Dermis blood vessel endothelial cell (primary cell): ENCODE data around the gene SYNE3. TPM values are rescaled to one million over a fixed set of nuclear protein-coding genes. Genes with fewer than 3 reads are reported as not detected.

Experiments used
- DNase-seq: peaks from one replicate; pipeline ENCODE4 v3.0.0; 2010
- total RNA-seq: library from RNA; depleted of rRNA; stranded (reverse); fragments of >200 nt; gene quantifications from 2 replicates; pipeline ENCODE4 v1.2.3, GENCODE V29; 2014

Gene SYNE3
- total RNA-seq, 1 donor from 2014 or later: 15.5 TPM

- no peak for DNase-seq
Observed at GRCh38 chr14:95541346-95541745, 24.9 kb upstream of the SYNE3 start.

- no peak for DNase-seq
Observed at GRCh38 chr14:95540236-95540855, 23.9 kb upstream of the SYNE3 start.

DNA sequence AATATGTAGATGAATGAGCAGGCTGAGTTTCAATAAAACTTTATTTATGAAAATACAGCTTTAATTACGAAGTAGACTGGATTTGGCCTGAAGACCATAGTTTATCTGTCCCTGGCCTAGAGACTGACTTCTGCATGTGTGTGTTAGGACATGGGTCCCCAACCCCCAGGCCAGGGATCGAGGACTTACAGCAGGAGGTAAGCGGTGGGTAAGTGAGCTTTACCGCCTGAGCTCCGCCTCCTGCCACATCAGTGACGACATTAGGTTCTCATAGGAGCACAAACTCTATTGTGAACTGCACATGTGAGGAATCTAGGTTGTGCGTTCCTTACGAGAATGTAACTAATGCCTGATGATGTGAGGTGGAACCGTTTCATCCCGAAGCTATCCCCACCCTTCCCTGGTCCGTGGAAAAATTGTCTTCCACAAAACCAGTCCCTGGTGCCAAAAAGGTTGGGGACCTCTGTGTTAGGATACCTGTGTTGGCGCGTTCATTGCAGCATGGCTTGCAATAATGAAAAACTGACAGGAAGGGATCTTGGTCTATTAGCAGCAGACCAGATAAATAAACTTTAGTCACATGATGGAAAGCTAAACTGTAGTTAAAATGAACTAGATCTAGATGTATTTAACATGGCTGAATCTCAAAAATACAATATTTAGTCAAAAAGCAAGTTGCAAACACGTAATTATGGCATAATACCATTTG is 22.5 kb upstream of the SYNE3 start:
- no peak for DNase-seq

DNA sequence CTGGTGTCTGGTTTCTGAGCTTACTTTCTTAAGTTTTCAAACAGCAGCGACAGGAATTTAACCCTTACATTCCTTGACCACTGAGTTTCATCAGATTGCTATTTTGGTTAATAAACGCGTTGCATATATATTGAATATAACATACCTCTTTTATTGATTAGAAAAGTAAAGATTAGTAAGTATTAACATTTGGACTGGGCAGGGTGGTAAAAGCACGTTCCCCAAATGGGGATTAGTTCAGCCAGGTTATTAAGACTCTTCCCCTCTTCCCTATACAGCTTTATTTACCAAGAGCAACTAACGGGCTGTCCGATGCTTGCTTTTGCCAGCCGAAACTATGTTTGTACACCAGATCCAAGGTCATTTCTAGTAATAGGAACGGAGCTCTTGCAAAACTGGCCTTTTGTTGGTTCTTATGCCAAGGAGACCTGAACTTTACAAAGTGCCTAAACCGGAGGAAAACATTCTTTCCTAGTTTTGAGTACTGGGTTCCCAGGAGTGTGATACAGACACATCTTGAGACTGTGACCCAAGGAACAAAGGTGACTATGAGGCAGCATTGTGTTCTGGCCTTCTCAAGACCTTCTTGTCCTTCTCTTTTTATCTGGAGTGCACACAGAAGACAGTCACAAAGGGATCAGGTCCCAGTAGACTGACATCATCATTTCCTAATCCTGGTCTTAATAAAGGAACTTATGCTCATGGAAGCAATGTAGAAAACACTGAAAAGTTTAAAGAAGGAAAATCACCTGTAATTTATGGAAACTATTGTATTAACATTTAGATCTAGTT is 21.0 kb upstream of the SYNE3 start:
- peak; percentile 38 for DNase-seq

DNA sequence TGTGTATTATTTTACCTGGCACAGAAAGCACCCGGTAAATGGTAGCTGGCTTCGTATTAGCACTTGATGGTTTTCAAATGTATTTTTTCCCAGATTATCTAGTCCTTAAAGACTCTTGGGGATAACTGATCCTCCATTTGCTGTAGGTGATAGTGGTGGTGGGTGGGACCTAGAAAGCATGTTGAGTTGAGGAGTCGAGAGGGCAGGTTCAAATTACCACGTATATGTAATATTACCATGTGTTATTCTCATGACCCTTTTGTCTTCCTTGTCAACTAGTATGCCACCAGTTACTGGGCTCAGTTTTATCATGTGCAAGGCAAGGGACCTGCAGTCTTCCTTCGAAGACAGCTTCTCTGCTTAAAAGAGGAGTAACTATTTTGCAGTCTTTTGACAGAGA is 20.2 kb upstream of the SYNE3 start:
- no peak for DNase-seq

- DNase-seq: no peak
Observed at GRCh38 chr14:95536036-95536593, 19.7 kb upstream of the SYNE3 start.

- peak; percentile 43 for DNase-seq
Observed at GRCh38 chr14:95535226-95536021, 19.0 kb upstream of the SYNE3 start.

DNA sequence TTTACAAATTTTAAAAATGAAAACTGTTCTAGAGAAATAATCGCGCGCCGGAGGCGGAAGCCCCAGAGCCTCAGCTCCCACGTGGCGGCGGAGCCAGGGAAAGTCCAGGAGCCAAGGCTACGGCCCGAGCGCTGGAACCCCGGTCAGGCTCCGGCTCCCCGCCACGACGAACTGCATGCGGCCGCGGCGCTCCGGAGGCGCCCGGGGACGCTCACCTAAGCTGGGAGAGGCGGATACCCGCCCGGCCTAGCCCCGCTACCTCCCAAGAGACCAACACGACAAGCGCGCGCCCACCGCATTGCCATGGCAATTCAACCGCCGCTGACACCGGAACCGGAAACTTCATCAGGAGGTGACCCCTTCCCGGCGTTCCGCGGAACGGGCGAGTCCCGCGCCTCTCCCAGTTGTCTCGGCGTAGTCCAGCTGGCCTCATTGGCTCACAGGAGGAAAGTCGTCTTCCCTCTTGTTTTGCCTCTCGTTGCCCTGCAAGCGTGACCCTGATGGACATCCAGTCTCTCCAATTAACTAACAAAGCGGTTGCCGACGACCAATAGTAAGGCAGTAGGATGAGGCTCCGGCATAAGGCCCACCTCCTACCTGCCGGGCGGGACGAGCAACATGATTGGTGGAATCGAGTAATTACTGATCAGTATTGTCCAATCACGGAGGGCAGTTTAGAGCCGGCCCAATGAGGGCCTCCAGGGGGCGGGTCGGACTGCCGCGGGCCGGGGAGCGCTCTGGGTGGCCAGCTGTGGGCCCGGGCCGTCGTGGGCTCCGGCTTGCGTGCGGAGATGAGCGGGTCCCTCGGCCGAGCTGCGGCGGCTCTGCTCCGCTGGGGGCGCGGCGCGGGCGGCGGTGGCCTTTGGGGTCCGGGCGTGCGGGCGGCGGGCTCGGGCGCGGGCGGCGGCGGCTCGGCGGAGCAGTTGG is 18.1 kb upstream of the SYNE3 start, which contains the start of gene GLRX5:
Gene GLRX5 (plus strand): TSS at position 752 of the 927 bp plus-strand sequence. CDS start 40 bp downstream, at position 792.
- DNase-seq: peak; percentile 100

- no peak for DNase-seq
Observed at GRCh38 chr14:95533822-95534221, 17.4 kb upstream of the SYNE3 start.

GRCh38 chr14:95533391-95533821 is 17.0 kb upstream of the SYNE3 start:
- DNase-seq: peak; percentile 76

- DNase-seq: no peak
Observed at GRCh38 chr14:95531969-95532368, 15.5 kb upstream of the SYNE3 start.

- peak; percentile 57 for DNase-seq
Observed at GRCh38 chr14:95531473-95531872, 15.0 kb upstream of the SYNE3 start.

DNA sequence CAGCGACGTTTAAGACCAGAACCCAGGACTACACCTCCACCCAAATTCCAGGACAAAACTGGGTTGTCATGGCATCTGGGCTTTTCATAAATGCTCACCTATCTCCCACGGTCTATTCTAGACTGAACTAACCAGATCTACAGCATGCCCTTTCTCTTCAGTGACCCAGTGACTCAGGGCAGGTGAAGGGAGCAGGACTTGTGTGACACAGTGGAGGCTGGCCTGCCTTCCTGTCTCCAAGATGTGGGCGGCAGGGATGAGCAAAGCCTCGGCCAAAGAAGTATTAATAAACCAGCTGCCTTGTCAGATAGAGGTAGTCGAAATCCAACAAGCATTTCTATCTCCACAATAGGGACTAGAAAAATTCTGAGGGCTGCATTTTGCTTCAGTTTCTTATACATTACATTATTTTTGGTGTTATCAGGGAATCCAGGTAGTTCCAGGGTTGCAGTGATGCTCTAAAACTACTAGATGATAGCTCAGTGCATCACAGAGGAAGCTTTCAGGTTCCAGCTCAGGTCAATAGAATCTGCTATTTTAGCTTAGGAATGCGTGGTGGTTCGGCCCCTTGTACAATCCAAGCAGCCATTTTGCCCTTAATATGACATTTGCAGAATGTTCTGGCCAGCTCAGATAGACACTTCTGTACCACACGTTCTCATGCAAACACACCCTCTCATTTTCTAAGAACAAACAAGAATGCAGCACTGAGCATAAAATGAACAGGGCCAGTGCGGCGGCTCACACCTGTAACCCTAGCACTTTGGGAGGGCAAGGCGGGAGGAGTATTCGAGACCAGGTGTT is 14.2 kb upstream of the SYNE3 start:
- DNase-seq: no peak

GRCh38 chr14:95529216-95529615 is 12.8 kb upstream of the SYNE3 start:
- DNase-seq: no peak

DNA sequence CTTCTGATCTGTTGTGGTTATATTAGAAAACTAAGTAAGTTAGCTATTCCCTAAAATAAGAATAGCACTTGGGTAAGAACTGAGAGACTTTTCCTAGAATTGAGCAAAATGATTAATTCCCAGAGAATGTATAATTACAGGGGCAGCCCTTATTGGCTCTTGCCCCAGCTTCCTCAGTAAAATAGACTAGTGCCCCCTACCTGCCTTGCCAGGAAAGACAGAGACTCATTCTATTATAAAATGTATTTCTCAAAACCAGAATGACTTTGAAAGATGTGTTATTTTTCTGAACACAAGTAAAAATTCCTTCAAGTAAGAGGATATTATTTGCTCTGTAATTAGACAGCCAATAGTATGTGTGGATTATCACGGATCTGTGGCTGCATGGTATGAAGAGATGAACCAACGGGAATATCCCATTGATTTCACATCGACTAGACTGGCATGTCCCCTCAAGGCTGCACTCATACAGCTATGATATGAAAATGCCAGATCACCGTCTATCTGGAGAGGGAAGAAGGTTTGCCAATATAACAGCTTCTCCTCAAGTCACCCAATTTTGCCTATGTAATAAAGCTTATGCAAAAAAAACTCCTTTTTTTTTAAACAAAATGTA is 11.0 kb upstream of the SYNE3 start:
- peak; percentile 77 for DNase-seq

DNA sequence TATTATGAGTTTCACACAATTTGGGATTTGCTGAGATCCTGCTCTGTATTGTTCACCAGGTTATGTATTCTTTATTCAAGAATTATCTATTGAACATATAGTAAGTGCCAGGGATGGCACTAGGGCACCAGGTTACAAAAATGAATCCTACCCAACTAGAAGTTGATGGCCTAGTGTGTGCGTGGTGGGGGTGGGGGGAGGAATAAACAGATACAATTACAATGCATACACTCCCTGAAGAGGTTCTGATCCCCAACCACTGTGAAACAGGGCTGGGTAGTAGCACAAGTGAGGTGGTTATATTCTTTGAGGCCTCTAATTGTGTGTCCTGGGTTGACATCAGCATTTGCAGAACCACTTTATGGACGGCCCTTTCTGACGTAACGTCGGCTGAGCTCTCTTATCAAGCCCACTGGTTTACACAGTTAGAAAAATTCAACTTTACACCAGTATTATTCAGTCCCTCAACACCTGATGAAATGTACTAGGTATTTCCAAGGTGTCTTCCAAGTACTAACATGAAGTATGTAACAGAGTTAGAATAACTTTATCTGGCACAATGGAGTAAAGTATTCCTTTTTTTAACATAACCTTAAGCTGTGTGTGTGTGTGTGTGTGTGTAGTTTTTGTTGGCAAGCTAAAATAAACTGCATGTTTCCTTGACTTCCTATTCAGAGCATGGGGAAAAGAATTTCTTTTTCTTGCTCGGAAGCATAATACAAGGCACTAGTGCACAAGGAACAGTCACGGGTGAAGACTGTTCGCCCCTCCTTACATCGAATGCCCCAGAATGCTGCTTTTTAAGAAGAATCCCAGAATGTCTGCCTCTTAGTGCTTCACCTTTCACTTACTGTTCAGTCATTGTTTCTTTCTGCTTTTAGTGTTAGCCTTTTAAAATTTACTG is 10.3 kb upstream of the SYNE3 start:
- peak; percentile 60 for DNase-seq

- DNase-seq: no peak
Observed at GRCh38 chr14:95525999-95526398, 9.5 kb upstream of the SYNE3 start.

DNA sequence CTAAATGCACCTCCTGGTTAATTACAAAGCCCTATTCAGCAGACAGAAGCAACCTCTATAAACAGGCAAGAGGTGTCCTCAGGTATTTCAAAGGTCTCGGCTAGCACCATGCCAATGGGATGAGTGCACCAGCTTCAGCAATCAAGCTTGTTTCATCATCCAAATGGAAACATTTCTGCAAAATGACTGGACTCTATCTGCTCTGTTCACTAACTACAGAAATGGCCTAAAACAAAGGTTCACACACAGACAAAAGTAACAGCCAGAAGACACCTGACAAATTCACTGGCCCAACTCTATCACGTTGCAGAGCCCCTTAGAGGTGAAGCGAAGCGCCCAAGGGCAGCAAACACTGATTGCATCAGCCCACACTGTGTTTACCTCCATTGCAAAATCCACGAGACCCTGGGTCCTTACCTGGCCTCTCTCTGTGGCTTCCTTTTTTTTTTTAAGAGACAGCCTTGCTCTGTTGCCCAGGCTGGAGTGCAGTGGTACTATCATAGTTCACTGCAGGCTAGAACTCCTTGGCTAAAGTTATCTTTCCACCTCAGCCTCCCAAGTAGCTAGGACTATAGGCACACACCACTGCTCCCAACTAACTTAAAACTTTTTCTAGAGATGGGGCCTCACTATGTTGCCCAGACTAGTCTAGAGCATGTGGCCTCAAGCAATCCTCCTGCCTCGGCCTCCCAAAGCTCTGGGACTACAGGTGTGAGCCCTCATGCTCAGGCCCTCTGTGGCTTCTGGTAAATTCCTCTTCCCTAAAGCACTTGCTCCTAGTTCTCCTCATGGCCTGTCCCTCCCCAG is 8.5 kb upstream of the SYNE3 start:
- no peak for DNase-seq
